Activated CD8-positive, alpha-beta memory T cell treated with anti-CD3 and anti-CD28 coated beads, Interleukin-2, amount 50 U/mL, for 1 hour (primary cell): ENCODE data around the gene SELENON.
A peak's percentile ranks its signal among the peaks of the same experiment; 100 is the strongest.

Experiments
- DNase-seq: peaks from one replicate; pipeline ENCODE4 v3.0.0-alpha.2; 2020; ENCODE audit errors: extremely low read depth

The SELENON gene

GRCh38 chr1:25793585-25794170 is 6.3 kb upstream of the SELENON start:
- no peak for DNase-seq

- no peak for DNase-seq
Measured at GRCh38 chr1:25794325-25794724, 5.7 kb upstream of the SELENON start.

GRCh38 chr1:25795211-25795610 is 4.8 kb upstream of the SELENON start:
- no peak for DNase-seq

GRCh38 chr1:25795946-25796810 is 3.8 kb upstream of the SELENON start:
- no peak for DNase-seq

GRCh38 chr1:25796811-25797458 is 3.1 kb upstream of the SELENON start:
- peak; percentile 66 for DNase-seq

- DNase-seq: no peak
Measured at GRCh38 chr1:25797939-25798338, 2.1 kb upstream of the SELENON start.

- no peak for DNase-seq
Measured at GRCh38 chr1:25798666-25799351, 1.2 kb upstream of the SELENON start.

GRCh38 chr1:25799352-25799934 is 550 bp upstream of the SELENON start:
- no peak for DNase-seq

- DNase-seq: no peak
Measured at GRCh38 chr1:25800703-25801377, 847 bp downstream of the SELENON start.

GRCh38 chr1:25802915-25803314 is 2.9 kb downstream of the SELENON start:
- DNase-seq: no peak

- no peak for DNase-seq
Measured at GRCh38 chr1:25803368-25803767, 3.4 kb downstream of the SELENON start.

GRCh38 chr1:25804244-25804963 is 4.4 kb downstream of the SELENON start:
- no peak for DNase-seq

- DNase-seq: no peak
Measured at GRCh38 chr1:25804964-25805862, 5.2 kb downstream of the SELENON start.

- no peak for DNase-seq
Measured at GRCh38 chr1:25805863-25806225, 5.9 kb downstream of the SELENON start.

GRCh38 chr1:25806418-25806817 is 6.4 kb downstream of the SELENON start:
- no peak for DNase-seq

- no peak for DNase-seq
Measured at GRCh38 chr1:25807480-25808390, 7.7 kb downstream of the SELENON start.

- no peak for DNase-seq
Measured at GRCh38 chr1:25808481-25809244, 8.7 kb downstream of the SELENON start.
